Cardiac septum (tissue), 1 donor: ENCODE results near the gene SYNDIG1L. TPM values are rescaled to one million over a fixed set of nuclear protein-coding genes. Genes with fewer than 3 reads are reported as not detected.
"Not testable (repeated sequence)": the region's sequence is repeated elsewhere in the genome, so short reads cannot be mapped to it uniquely, and the experiment has no call there.

ENCODE experiments used
- DNase-seq: peaks from one replicate; pipeline ENCODE4 v3.0.0-alpha.2; 2020; ENCODE audit warnings: low spot score
- intact Hi-C: fragments of 100-400 bp; cut with DNase I; formaldehyde crosslinking; loops from one replicate; pipeline ENCODE4 v1.14.0; 2022
- long read RNA-seq: library from polyadenylated mRNA; unstranded; transcript quantifications from one replicate; pipeline ENCODE4 v2.0.0, GENCODE V29; 2021
- total RNA-seq: library from RNA; stranded (reverse); fragmentation: NEBNext Ultra II Directional; extraction: Animal tissue kit (Norgen Biotek cat#: 25700); gene quantifications from one replicate; pipeline ENCODE4 v1.2.1, GENCODE V29; 2021
- donor health status: DM: no; HTN: no; CAD: no.

SYNDIG1L gene
- total RNA-seq = not detected
- long read RNA-seq = 0 reads

- DNase-seq = no peak
- intact Hi-C loops = no loop called here
These were observed at the start of gene SYNDIG1L for GRCh38 chr14:74426202-74426582. TSS of gene SYNDIG1L (minus strand) at chr14:74426210. CDS start at chr14:74409744, 16,466 bp downstream.

GRCh38 chr14:74475678-74476077, 49.7 kb upstream of the SYNDIG1L start:
- intact Hi-C loops = no loop called here
- no peak for DNase-seq

GRCh38 chr14:74474376-74474775, 48.4 kb upstream of the SYNDIG1L start:
- intact Hi-C loops = no loop called here
- no peak for DNase-seq

- intact Hi-C loops = no loop called here
- DNase-seq = no peak
These were observed 46.6 kb upstream of the SYNDIG1L start for GRCh38 chr14:74472601-74473000.

- DNase-seq = no peak
- intact Hi-C loops = no loop called here
These were observed 43.8 kb upstream of the SYNDIG1L start for GRCh38 chr14:74469548-74470518.

GRCh38 chr14:74468513-74468912, 42.5 kb upstream of the SYNDIG1L start:
- intact Hi-C loops = no loop called here
- no peak for DNase-seq

GRCh38 chr14:74465335-74465734, 39.3 kb upstream of the SYNDIG1L start:
- intact Hi-C loops = no loop called here
- no peak for DNase-seq

- DNase-seq = no peak
- intact Hi-C loops = no loop called here
These were observed 38.8 kb upstream of the SYNDIG1L start for GRCh38 chr14:74464785-74465184.

GRCh38 chr14:74463697-74464096, 37.7 kb upstream of the SYNDIG1L start:
- no peak for DNase-seq
- intact Hi-C loops = no loop called here

GRCh38 chr14:74462993-74463392, 37.0 kb upstream of the SYNDIG1L start:
- intact Hi-C loops = no loop called here
- no peak for DNase-seq

- intact Hi-C loops = no loop called here
- no peak for DNase-seq
These were observed 34.0 kb upstream of the SYNDIG1L start for GRCh38 chr14:74459976-74460375.

GRCh38 chr14:74459289-74459946, 33.4 kb upstream of the SYNDIG1L start:
- DNase-seq = no peak
- intact Hi-C loops = no loop called here

- intact Hi-C loops = no loop called here
- DNase-seq = no peak
These were observed 31.5 kb upstream of the SYNDIG1L start for GRCh38 chr14:74457565-74457895.

- intact Hi-C loops = no loop called here
These were observed 30.9 kb upstream of the SYNDIG1L start for GRCh38 chr14:74456684-74457564.

GRCh38 chr14:74454397-74454796, 28.4 kb upstream of the SYNDIG1L start:
- DNase-seq, intact Hi-C loops: not testable (repeated sequence)

More at GRCh38 chr14:74456684-74457564, 30.9 kb upstream of the SYNDIG1L start:
- no peak for DNase-seq

- no peak for DNase-seq
- intact Hi-C loops = no loop called here
These were observed 18.9 kb upstream of the SYNDIG1L start for GRCh38 chr14:74444866-74445265.

GRCh38 chr14:74442757-74443156, 16.7 kb upstream of the SYNDIG1L start:
- intact Hi-C loops = no loop called here

GRCh38 chr14:74441113-74441512, 15.1 kb upstream of the SYNDIG1L start:
- intact Hi-C loops = no loop called here
- no peak for DNase-seq

More at GRCh38 chr14:74442757-74443156, 16.7 kb upstream of the SYNDIG1L start:
- no peak for DNase-seq

- intact Hi-C loops = no loop called here
- no peak for DNase-seq
These were observed 12.4 kb upstream of the SYNDIG1L start for GRCh38 chr14:74438351-74438915.
